ENCODE data around the gene TOP2A.
A peak's percentile ranks its signal among the peaks of the same experiment; 100 is the strongest.

The TOP2A gene

GRCh38 chr17:40356990-40357881, 60.5 kb downstream of the TOP2A start:
- DNase-seq, result no peak

GRCh38 chr17:40355804-40356758, 61.6 kb downstream of the TOP2A start:
- no peak for DNase-seq

DNA sequence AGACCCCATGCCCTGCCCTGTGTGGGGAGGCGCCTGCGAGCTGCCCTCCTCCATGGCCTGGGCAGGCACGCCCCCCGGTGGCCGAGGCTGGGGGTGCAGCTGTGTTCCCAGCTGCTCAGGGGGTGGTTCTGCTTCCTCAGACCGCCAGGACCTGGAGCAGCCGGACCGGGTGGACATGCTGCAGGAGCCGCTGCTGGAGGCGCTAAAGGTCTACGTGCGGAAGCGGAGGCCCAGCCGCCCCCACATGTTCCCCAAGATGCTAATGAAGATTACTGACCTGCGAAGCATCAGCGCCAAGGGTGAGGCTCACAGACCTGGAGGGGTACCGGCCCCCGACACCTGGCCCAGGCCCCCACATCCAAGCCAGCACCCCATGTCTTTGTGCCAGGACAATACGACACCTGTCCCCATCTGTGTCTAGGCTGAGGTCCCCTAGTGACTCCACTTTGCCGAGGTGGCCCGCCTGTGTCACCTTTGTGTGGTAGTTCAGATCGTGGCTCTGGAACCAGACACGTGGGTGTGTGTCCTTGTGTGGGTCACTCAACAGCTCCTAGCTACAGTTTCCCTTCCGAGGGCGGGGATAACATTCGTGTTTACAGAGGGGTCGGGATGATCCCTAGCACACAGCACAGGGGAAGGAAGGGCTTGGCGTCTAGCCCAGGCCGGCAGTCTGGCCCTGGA, 62.4 kb downstream of the TOP2A start:
- peak; percentile 24 to 28 for DNase-seq

DNA sequence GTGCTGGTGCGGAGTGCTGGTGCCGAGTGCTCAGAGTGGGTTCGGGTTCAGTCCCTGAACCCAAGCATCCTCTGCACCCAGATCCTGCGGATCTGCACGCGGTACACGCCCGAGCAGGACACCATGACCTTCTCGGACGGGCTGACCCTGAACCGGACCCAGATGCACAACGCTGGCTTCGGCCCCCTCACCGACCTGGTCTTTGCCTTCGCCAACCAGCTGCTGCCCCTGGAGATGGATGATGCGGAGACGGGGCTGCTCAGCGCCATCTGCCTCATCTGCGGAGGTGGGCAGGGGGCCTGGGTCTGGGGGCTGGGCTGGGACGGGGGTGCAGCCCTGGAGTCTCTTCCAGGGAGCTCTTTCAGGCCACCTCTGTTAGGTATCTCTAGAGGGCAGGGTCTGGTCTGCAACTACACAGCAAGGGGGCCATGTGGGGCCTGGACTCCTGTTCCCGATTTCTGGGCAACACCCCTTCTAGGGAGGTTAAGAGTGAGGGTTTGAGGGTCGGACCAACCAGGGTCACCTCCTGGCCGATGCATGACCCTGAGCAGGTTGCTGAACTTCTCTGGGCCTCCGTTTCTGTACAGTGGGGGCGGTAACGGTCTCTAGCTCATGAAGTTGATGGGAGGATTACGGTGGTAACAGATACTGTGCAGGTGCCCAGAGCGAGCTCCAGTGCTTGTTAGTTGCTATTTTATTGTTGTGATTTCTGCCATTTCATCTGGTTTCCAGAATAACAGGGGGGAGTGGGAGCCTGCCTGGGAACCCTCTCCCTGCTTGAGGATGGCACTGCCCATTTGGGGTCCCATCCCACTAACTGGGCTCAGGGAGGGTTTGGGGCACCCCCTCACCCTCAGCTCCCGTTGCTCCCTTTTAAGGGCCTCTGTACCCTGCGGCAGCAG, 63.2 kb downstream of the TOP2A start:
- no peak for DNase-seq

- DNase-seq, result peak; percentile 73 to 80
Observed at GRCh38 chr17:40352779-40353394, 64.8 kb downstream of the TOP2A start.

GRCh38 chr17:40352237-40352778, 65.4 kb downstream of the TOP2A start:
- no peak for DNase-seq

GRCh38 chr17:40351359-40352236, 66.1 kb downstream of the TOP2A start:
- DNase-seq, result no peak

DNA sequence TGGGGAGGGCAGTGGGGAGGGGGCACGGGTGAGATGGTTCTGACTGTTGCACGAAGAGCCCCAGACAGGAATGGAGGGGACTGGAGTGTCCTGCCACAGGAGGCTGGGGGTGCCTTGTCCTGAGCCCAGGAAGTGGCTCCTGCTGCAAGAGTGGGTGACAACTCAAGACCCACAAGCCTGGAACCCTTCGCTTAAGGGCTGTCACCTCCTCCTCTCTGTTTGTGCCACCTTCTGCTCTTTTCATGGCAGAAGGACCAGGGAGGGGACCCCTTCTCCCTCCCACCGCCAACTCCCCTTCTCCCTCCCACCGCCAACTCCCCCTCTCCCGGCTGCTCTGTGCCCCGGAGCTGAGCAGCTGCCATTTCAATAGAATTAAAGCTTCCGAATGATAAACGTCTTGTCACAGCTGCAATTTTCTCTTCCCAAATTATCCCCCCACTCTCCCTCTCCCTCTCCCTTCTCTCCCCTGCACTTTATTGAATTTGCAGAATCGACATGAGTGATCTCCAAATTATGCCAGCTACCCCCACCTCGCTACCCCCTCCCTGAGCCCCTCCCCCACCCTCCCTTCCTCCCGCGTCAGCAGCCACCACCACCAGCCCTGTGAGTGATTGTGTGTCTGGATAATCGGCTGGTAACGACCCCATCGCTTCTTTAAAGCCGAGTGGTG, 66.9 kb downstream of the TOP2A start:
- DNase-seq, result no peak

GRCh38 chr17:40349895-40350688, 67.6 kb downstream of the TOP2A start:
- DNase-seq, result no peak

GRCh38 chr17:40349477-40349894, 68.2 kb downstream of the TOP2A start:
- DNase-seq, result no peak

- DNase-seq, result no peak
Observed at GRCh38 chr17:40348562-40349476, 68.9 kb downstream of the TOP2A start.

- no peak for DNase-seq
Observed at GRCh38 chr17:40348136-40348504, 69.6 kb downstream of the TOP2A start.

DNA sequence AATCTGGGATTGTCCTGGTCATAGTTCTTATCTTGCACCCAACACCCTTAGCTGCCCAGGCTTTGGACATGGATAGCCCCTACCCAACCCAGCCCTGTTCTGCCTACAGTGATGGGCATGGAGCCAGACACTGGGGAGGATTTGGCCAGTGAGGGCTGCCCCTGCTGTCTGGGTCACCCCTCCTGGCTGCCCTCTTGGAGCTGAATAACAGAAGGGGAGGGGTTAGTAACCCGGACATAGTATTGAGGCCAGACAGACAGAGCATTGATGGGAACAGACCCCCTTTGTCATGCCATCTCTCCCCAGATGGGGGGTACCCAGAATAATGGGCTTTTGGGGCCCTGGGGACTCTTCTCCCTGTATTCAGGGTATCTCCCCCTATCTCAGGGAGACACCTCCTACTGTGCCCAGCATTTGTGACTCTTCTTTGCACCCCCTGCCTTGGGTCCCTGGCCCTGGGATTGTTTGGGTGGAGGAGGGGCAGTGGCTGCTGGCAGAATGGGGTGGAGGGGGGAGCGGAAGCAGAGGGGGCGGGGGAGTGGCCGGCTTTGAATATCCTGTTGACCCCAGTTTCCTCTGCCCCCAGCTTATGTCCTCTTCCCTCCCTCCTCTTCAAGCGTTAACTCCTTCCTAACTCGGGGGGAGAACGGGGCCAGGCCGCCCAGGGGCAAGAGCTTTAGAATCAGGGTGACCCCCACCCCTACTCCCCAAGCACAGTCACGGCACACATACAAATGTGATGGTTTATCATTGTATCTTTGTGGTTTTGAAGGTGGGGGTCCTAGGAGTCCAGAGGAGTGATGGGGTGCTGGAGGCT, 70.2 kb downstream of the TOP2A start:
- no peak for DNase-seq

DNA sequence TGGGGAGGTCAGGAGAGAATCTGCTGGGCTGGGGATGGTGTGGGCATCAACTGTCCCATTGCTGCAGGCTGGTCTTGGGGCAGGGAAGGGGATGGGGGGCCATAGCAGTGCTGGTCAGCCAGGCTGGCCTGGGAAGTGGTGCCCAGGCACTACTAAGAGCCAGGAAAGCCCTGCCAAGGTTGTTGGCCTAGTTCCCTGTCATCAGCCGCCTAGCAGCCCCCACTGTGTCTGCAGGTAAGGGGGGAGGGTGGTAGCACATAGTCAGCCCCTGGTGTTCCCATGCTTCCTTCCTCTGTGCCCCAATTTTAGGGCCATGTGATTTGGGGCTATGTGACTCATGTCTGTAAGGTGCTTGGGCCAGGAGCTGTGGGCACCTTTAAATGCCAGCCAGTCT, 70.9 kb downstream of the TOP2A start:
- no peak for DNase-seq

DNA sequence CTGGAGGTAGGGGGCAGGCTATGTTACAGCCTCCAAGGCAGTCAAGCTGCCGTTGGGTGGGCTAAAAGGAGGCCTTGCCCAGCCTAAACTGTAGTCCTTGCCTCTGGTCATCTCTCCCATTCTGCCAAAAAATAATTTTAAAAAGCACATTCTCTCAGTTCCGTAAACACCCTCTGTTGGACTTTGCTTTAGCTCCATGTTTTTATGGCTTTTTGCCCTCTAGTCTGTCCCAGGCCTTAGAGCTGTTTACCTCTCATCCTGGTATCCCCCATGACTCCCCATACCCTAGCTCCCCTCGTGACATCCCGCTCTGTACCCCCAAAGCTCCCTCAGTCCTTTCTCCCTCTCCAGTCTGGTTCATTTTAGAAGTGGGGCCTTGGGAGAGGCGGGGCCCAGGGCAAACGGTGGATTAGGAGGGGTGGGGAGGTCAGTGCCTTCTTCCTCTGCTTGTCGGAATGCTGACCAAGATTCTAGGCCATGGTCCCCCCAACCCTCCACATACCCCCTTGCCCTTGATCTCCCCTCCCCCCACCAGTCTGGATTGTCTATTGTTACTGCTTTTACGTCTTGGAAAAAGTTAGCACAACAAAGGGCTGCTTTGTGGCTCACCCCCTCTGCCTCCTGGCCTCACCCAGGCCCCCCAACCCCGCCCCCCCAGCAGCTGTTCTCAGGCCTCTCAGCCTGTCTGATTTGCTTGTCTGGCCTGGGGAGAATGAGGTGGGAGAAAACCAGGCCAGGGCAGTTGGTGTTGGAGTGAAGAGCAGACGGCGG, 71.5 kb downstream of the TOP2A start:
- no peak for DNase-seq

Data from AML-193 (cell line).